H9 (cell line): ENCODE results near the gene STX10. TPM values are rescaled to one million over a fixed set of nuclear protein-coding genes. Genes with fewer than 3 reads are reported as not detected.

ENCODE experiments used
- DNase-seq: peaks from one replicate; pipeline ENCODE4 v3.0.0-alpha.2; 2017
- H2AFZ ChIP-seq: one replicate; pipeline ENCODE4 v1.6.1; 2013; ENCODE audit warnings: mild to moderate bottlenecking, low read length, control low read depth, moderate library complexity
- H2AK5ac ChIP-seq: 2 replicates; pipeline ENCODE4 v1.6.1; 2013; ENCODE audit warnings: low read length, control low read depth, mixed read lengths; ENCODE audit not compliant: insufficient read length
- H2BK120ac ChIP-seq: one replicate; pipeline ENCODE4 v1.6.1; 2013; ENCODE audit warnings: low read depth, mild to moderate bottlenecking, low read length, control low read depth, inconsistent platforms; ENCODE audit not compliant: poor library complexity, severe bottlenecking
- H2BK12ac ChIP-seq: 2 replicates; pipeline ENCODE4 v1.6.1; 2013; ENCODE audit warnings: low read length, control low read depth, mixed read lengths, low read depth; ENCODE audit not compliant: insufficient read length
- H2BK15ac ChIP-seq: 2 replicates; pipeline ENCODE4 v1.6.1; 2013; ENCODE audit warnings: low read depth, low read length, control low read depth
- H2BK20ac ChIP-seq: one replicate; pipeline ENCODE4 v1.6.1; 2013; ENCODE audit warnings: low read depth, mild to moderate bottlenecking, low read length, control low read depth, inconsistent platforms; ENCODE audit not compliant: poor library complexity, severe bottlenecking
- H2BK5ac ChIP-seq: 2 replicates; pipeline ENCODE4 v1.6.1; 2013; ENCODE audit warnings: low read length, control low read depth, mixed read lengths; ENCODE audit not compliant: insufficient read length
- H3K14ac ChIP-seq: 2 replicates; pipeline ENCODE4 v1.6.1; 2013; ENCODE audit warnings: low read length, control low read depth; ENCODE audit not compliant: insufficient read depth
- H3K18ac ChIP-seq: 2 replicates; pipeline ENCODE4 v1.6.1; 2013; ENCODE audit warnings: low read depth, mild to moderate bottlenecking, mixed read lengths, low read length, control low read depth; ENCODE audit not compliant: insufficient read length
- H3K23ac ChIP-seq: 2 replicates; pipeline ENCODE4 v1.6.1; 2013; ENCODE audit warnings: low read length, control low read depth, mixed read lengths, low read depth; ENCODE audit not compliant: insufficient read length
- H3K23me2 ChIP-seq: 2 replicates; pipeline ENCODE4 v1.6.1; 2013; ENCODE audit warnings: low read depth, mild to moderate bottlenecking, mixed read lengths, low read length, control low read depth; ENCODE audit not compliant: insufficient read length, poor library complexity, severe bottlenecking
- H3K27ac ChIP-seq: 2 replicates; pipeline ENCODE4 v1.5.1; 2013; ENCODE audit warnings: low read length, control low read depth, mixed read lengths, low read depth; ENCODE audit not compliant: insufficient read length
- H3K27me3 ChIP-seq: 2 replicates; pipeline ENCODE4 v1.6.1; 2013; ENCODE audit warnings: low read length, control low read depth, inconsistent platforms; ENCODE audit not compliant: insufficient read depth
- H3K4ac ChIP-seq: 2 replicates; pipeline ENCODE4 v1.6.1; 2013; ENCODE audit warnings: low read depth, mild to moderate bottlenecking, control low read depth, inconsistent platforms, low read length, moderate library complexity
- H3K4me1 ChIP-seq: 2 replicates; pipeline ENCODE4 v1.6.1; 2013; ENCODE audit warnings: low read length, control low read depth, inconsistent platforms; ENCODE audit not compliant: insufficient read depth
- H3K4me2 ChIP-seq: 2 replicates; pipeline ENCODE4 v1.6.1; 2013; ENCODE audit warnings: low read length, control low read depth, mixed read lengths; ENCODE audit not compliant: insufficient read length, insufficient read depth
- H3K56ac ChIP-seq: 2 replicates; pipeline ENCODE4 v1.6.1; 2013; ENCODE audit warnings: low read depth, mild to moderate bottlenecking, mixed read lengths, low read length, control low read depth; ENCODE audit not compliant: insufficient read length
- H3K79me1 ChIP-seq: 2 replicates; pipeline ENCODE4 v1.6.1; 2013; ENCODE audit warnings: low read depth, mild to moderate bottlenecking, moderate library complexity, low read length, control low read depth, inconsistent platforms; ENCODE audit not compliant: insufficient read depth, poor library complexity, severe bottlenecking
- H3K79me2 ChIP-seq: 2 replicates; pipeline ENCODE4 v1.6.1; 2013; ENCODE audit warnings: low read length, control low read depth, inconsistent platforms; ENCODE audit not compliant: insufficient read depth
- H3K9ac ChIP-seq: 2 replicates; pipeline ENCODE4 v1.6.1; 2013; ENCODE audit warnings: low read length, control low read depth, mixed read lengths; ENCODE audit not compliant: insufficient read length; ENCODE audit errors: extremely low read depth
- H3K9me3 ChIP-seq: one replicate; pipeline ENCODE4 v1.6.1; 2013; ENCODE audit warnings: low read depth, low read length, inconsistent platforms; ENCODE audit not compliant: control insufficient read depth
- H3T11ph ChIP-seq: one replicate; pipeline ENCODE4 v1.6.1; 2013; ENCODE audit warnings: mild to moderate bottlenecking, low read length, control low read depth, inconsistent platforms
- H4K20me1 ChIP-seq: one replicate; pipeline ENCODE4 v1.6.1; 2013; ENCODE audit not compliant: control insufficient read depth, insufficient read length, insufficient read depth
- H4K5ac ChIP-seq: 2 replicates; pipeline ENCODE4 v1.6.1; 2013; ENCODE audit warnings: low read depth, mild to moderate bottlenecking, mixed read lengths, low read length, control low read depth; ENCODE audit not compliant: insufficient read length
- H4K8ac ChIP-seq: replicated peaks from 2 replicates; pipeline ENCODE4 v1.6.1; 2013; ENCODE audit warnings: low read length, control low read depth, mixed read lengths, low read depth; ENCODE audit not compliant: insufficient read length
- H4K91ac ChIP-seq: 2 replicates; pipeline ENCODE4 v1.6.1; 2013; ENCODE audit warnings: low read depth, mild to moderate bottlenecking, moderate library complexity, mixed read lengths, low read length, control low read depth; ENCODE audit not compliant: insufficient read length
- H3K27ac Mint-ChIP-seq, 3 experiments: 2 replicates in 2 of 3; 3 replicates in 1 of 3; pipeline ENCODE4 v1.8.0; 2020 to 2021; ENCODE audit warnings: mixed read lengths in 3 of 3, mild to moderate bottlenecking in 1 of 3, moderate library complexity in 1 of 3
- H3K27me3 Mint-ChIP-seq: 2 replicates; pipeline ENCODE4 v1.8.0; 2021; ENCODE audit warnings: low read depth, mild to moderate bottlenecking, moderate library complexity, mixed read lengths
- H3K36me3 Mint-ChIP-seq, 3 experiments: 2 replicates in 2 of 3; 3 replicates in 1 of 3; pipeline ENCODE4 v1.8.0; 2020 to 2021; ENCODE audit warnings: low read depth in 3 of 3, mixed read lengths in 3 of 3; ENCODE audit not compliant: insufficient read depth in 1 of 3
- H3K4me1 Mint-ChIP-seq, 2 experiments: 2 replicates each; pipeline ENCODE4 v1.8.0; 2020; ENCODE audit warnings: mixed read lengths in 2 of 2
- H3K4me3 Mint-ChIP-seq, 2 experiments: 2 replicates in 1 of 2; 3 replicates in 1 of 2; pipeline ENCODE4 v1.8.0; 2020 to 2021; ENCODE audit warnings: mild to moderate bottlenecking in 2 of 2, mixed read lengths in 2 of 2, moderate library complexity in 1 of 2
- H3K9me3 Mint-ChIP-seq, 2 experiments: 2 replicates in 1 of 2; 3 replicates in 1 of 2; pipeline ENCODE4 v1.8.0; 2020; ENCODE audit warnings: mild to moderate bottlenecking in 2 of 2, mixed read lengths in 2 of 2, moderate library complexity in 1 of 2
- CTCF ChIP-seq: fragments of 200-600 bp; sonication (generic); conservative IDR thresholded peaks from 3 replicates; pipeline ENCODE4 v1.8.0; 2021; ENCODE audit warnings: antibody characterized with exemption, mild to moderate bottlenecking
- WGBS: extraction: QIAGEN DNeasy Blood & Tissue Kit; methylation state at CpG from one replicate; pipeline ENCODE4 v1.1.7; 2013; ENCODE audit warnings: missing lambda C conversion rate, low lambda C conversion rate, mixed read lengths; ENCODE audit not compliant: insufficient read length; ENCODE audit errors: extremely low coverage; 5-methylcytosine and 5-hydroxymethylcytosine counted together
- total RNA-seq: library from RNA; stranded (reverse); gene quantifications from 2 replicates; pipeline ENCODE4 v1.2.1, GENCODE V29; 2021

Gene STX10
- total RNA-seq, 1 experiment from 2014 or later: 39.4 TPM

- H2BK120ac ChIP-seq: peak overlapping the region; percentile 97
- no peak overlapping the region for H2BK15ac ChIP-seq
- no peak overlapping the region for H2BK5ac ChIP-seq
- peaks cover 12% of the 10 kb centered on the region for H3K27me3 Mint-ChIP-seq
- no peaks in the 10 kb centered on the region; the same call in 1 of the 2 replicates for H3K4me1 ChIP-seq
- H4K20me1 ChIP-seq: no peaks in the 10 kb centered on the region
- H3K79me1 ChIP-seq: no peaks in the 10 kb centered on the region
- no peak overlapping the region for H2BK20ac ChIP-seq
- peaks cover 14 to 21% (median 18%) of the 10 kb centered on the region in 3 experiments for H3K36me3 Mint-ChIP-seq
- no peak overlapping the region for H2AFZ ChIP-seq
- peak overlapping the region; percentile 95; the same call in 1 of the 2 replicates for H3K4ac ChIP-seq
- peak overlapping the region; percentile 98 to 100 (median 99) for H3K27ac Mint-ChIP-seq
- peak overlapping the region; percentile 15 for H3K56ac ChIP-seq
- peak overlapping the region; percentile 90 for H3K9ac ChIP-seq
- H3K27ac ChIP-seq: peak overlapping the region; percentile 89
- H3K4me2 ChIP-seq: peak overlapping the region; percentile 78
- H3K27me3 ChIP-seq: no peaks in the 10 kb centered on the region
- peak overlapping the region; percentile 96 for H3K18ac ChIP-seq
- H2BK12ac ChIP-seq: no peak overlapping the region
- H3K4me1 Mint-ChIP-seq: peaks cover 20 to 25% of the 10 kb centered on the region in 2 experiments
- H3K4me3 Mint-ChIP-seq: peak overlapping the region; percentile 96 to 97
- H2AK5ac ChIP-seq: no peak overlapping the region
- H4K91ac ChIP-seq: peak overlapping the region; percentile 87
- H3T11ph ChIP-seq: peak overlapping the region; percentile 69
- H4K8ac ChIP-seq: no peak overlapping the region
- peaks cover 17% of the 10 kb centered on the region; the same call in 1 of the 2 replicates for H3K79me2 ChIP-seq
- H3K23ac ChIP-seq: no peak overlapping the region
- H4K5ac ChIP-seq: peak overlapping the region; percentile 4
- no CpG with 5 or more reads among the region's 25 CpGs for WGBS
- no peak for TF ChIP-seq CTCF
- H3K9me3 ChIP-seq: no peaks in the 10 kb centered on the region
- no peak for DNase-seq
- peak overlapping the region; percentile 85; the same call in 1 of the 2 replicates for H3K14ac ChIP-seq
- H3K9me3 Mint-ChIP-seq: peaks cover 8 to 9% of the 10 kb centered on the region in 2 experiments; a peak in 3 of 5 replicates
- H3K23me2 ChIP-seq: peaks cover 22% of the 10 kb centered on the region
Measured at GRCh38 chr19:13152356-13152973, 2.3 kb upstream of the STX10 start.
